ENCODE measurements around the gene EPN2. TPM values are rescaled to one million over a fixed set of nuclear protein-coding genes. Genes with fewer than 3 reads are reported as not detected.

Gene EPN2
- polyA plus RNA-seq, 1 donor (not counting 4 experiments of a cell fraction or from before 2014, with no cell fraction given), result 30.2 TPM

DNA sequence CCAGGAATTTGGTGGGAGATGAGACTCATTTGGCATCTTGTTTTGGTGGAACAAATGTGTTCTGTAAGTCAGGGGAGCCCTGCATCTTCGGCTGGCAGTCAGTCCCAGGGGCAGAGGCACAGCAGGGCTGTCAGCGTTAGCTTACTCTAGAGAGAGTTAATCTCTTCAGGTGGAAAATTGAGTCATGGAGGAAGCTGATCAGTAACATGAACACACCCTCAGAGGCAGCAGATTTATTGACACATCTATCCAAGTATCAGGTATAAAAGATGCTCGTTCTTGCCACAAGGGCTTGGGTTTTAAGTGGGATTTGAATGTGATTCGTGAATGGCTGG is 55.2 kb downstream of the EPN2 start:
- H3K27me3 ChIP-seq (ENCODE audit: control insufficient read depth, extremely low read depth, insufficient read depth, low read length), result no peaks in the 10 kb centered on the region
- H3K9me3 ChIP-seq (ENCODE audit: control insufficient read depth, low read depth, low read length), result no peaks in the 10 kb centered on the region
- H2AFZ ChIP-seq (ENCODE audit: control insufficient read depth, low read length), result no peak overlapping the region
- no peak overlapping the region for H3K4me3 ChIP-seq (ENCODE audit: control insufficient read depth in 2 of 3, extremely low read depth in 1 of 3, insufficient read depth in 2 of 3, low read depth in 1 of 3, low read length in 3 of 3)
- peaks cover 10% of the 10 kb centered on the region for H3K4me1 ChIP-seq (ENCODE audit: control insufficient read depth, extremely low read depth, insufficient read depth, low read length)
- dilution Hi-C loops (cut with MboI; ENCODE audit: extremely low pct_ligation_motif_present, low sequenced_read_pairs), result no loop called here
- peaks cover 9 to 10% of the 10 kb centered on the region in 2 experiments for H3K36me3 ChIP-seq (ENCODE audit: control insufficient read depth in 2 of 2, extremely low read depth in 1 of 2, insufficient read depth in 2 of 2, low read length in 2 of 2)
- H3K9me1 ChIP-seq (ENCODE audit: control insufficient read depth, extremely low read depth, insufficient read depth, low read length), result no peaks in the 10 kb centered on the region
- FAIRE-seq (no peak), DNase-seq (ENCODE audit: low read depth, low spot score) (no peak)
- H3K4me2 ChIP-seq (ENCODE audit: control insufficient read depth, extremely low read depth, insufficient read depth, low read depth, low read length), result no peak overlapping the region
- no peaks in the 10 kb centered on the region for H3K79me2 ChIP-seq (ENCODE audit: control insufficient read depth, insufficient read depth, low read length)
- H3K9ac ChIP-seq (ENCODE audit: control insufficient read depth, extremely low read depth, insufficient read depth, low read length), result no peak overlapping the region
- H3K27ac ChIP-seq (ENCODE audit: control insufficient read depth, insufficient read depth, low read length), result no peak overlapping the region
- peaks cover 5% of the 10 kb centered on the region for H4K20me1 ChIP-seq (ENCODE audit: control insufficient read depth, extremely low read depth, insufficient read depth, low read length)
- TF ChIP-seq EZH2 (IDR thresholded peaks at IDR 0.05; ENCODE audit: low read length), result no peak
- TF ChIP-seq, protein P1, sequence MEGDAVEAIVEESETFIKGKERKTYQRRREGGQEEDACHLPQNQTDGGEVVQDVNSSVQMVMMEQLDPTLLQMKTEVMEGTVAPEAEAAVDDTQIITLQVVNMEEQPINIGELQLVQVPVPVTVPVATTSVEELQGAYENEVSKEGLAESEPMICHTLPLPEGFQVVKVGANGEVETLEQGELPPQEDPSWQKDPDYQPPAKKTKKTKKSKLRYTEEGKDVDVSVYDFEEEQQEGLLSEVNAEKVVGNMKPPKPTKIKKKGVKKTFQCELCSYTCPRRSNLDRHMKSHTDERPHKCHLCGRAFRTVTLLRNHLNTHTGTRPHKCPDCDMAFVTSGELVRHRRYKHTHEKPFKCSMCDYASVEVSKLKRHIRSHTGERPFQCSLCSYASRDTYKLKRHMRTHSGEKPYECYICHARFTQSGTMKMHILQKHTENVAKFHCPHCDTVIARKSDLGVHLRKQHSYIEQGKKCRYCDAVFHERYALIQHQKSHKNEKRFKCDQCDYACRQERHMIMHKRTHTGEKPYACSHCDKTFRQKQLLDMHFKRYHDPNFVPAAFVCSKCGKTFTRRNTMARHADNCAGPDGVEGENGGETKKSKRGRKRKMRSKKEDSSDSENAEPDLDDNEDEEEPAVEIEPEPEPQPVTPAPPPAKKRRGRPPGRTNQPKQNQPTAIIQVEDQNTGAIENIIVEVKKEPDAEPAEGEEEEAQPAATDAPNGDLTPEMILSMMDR (optimal IDR thresholded peaks at IDR 0.05 in 1 of 3, IDR thresholded peaks at IDR 0.05 in 1 of 3, conservative IDR thresholded peaks at IDR 0.05 in 1 of 3; ENCODE audit: extremely low read depth in 1 of 3, insufficient read depth in 2 of 3, low read length in 3 of 3), result no peak

DNA sequence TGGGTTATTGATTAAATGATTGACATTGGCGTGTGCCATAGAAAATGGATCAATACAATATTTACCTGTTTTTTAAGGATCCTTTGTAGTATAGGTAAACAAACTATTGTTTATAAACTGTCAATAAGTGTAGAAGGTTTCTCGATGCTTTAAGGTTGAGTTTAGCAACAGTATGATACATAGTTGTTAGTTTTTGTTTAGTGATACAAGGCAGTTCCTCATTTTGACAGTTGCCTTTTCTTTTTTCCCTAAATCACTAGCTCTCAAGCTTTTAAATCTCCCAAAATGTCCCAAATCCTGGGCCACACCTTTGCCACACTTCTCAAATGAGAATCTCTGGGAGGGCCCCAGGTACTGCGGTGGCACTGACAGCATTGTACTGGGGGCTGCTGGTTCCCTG is 57.3 kb downstream of the EPN2 start:
- no peak overlapping the region for H2AFZ ChIP-seq (ENCODE audit: control insufficient read depth, low read length)
- H3K9me1 ChIP-seq (ENCODE audit: control insufficient read depth, extremely low read depth, insufficient read depth, low read length), result no peaks in the 10 kb centered on the region
- no peak overlapping the region for H3K9ac ChIP-seq (ENCODE audit: control insufficient read depth, extremely low read depth, insufficient read depth, low read length)
- no peak overlapping the region for H3K4me3 ChIP-seq (ENCODE audit: control insufficient read depth in 2 of 3, extremely low read depth in 1 of 3, insufficient read depth in 2 of 3, low read depth in 1 of 3, low read length in 3 of 3)
- no peaks in the 10 kb centered on the region for H3K79me2 ChIP-seq (ENCODE audit: control insufficient read depth, insufficient read depth, low read length)
- H3K9me3 ChIP-seq (ENCODE audit: control insufficient read depth, low read depth, low read length), result no peaks in the 10 kb centered on the region
- no peak overlapping the region for H3K4me2 ChIP-seq (ENCODE audit: control insufficient read depth, extremely low read depth, insufficient read depth, low read depth, low read length)
- DNase-seq (ENCODE audit: low read depth, low spot score), result no peak
- H3K27me3 ChIP-seq (ENCODE audit: control insufficient read depth, extremely low read depth, insufficient read depth, low read length), result no peaks in the 10 kb centered on the region
- peaks cover 8% of the 10 kb centered on the region for H4K20me1 ChIP-seq (ENCODE audit: control insufficient read depth, extremely low read depth, insufficient read depth, low read length)
- TF ChIP-seq EZH2 (IDR thresholded peaks at IDR 0.05; ENCODE audit: low read length), result no peak
- TF ChIP-seq, protein P1 (optimal IDR thresholded peaks at IDR 0.05 in 1 of 3, IDR thresholded peaks at IDR 0.05 in 1 of 3, conservative IDR thresholded peaks at IDR 0.05 in 1 of 3; ENCODE audit: extremely low read depth in 1 of 3, insufficient read depth in 2 of 3, low read length in 3 of 3), result no peak
- H3K36me3 ChIP-seq (ENCODE audit: control insufficient read depth in 2 of 2, extremely low read depth in 1 of 2, insufficient read depth in 2 of 2, low read length in 2 of 2), result peaks cover 2 to 3% of the 10 kb centered on the region in 2 experiments
- H3K27ac ChIP-seq (ENCODE audit: control insufficient read depth, insufficient read depth, low read length), result no peak overlapping the region
- peaks cover 10% of the 10 kb centered on the region for H3K4me1 ChIP-seq (ENCODE audit: control insufficient read depth, extremely low read depth, insufficient read depth, low read length)
- dilution Hi-C loops (cut with MboI; ENCODE audit: extremely low pct_ligation_motif_present, low sequenced_read_pairs), result no loop called here
- no peak for FAIRE-seq

Data from keratinocyte (primary cell).